Measurements from ENCODE around the gene C5orf47. TPM values are rescaled to one million over a fixed set of nuclear protein-coding genes. Genes with fewer than 3 reads are reported as not detected.

C5orf47 gene
- total RNA-seq, 2 experiments from 2014 or later: not detected

- POLR2A ChIA-PET: interaction anchor here (0.7 to 0.9 kb wide), 2 partner anchors 19 to 357 kb away, joined by 3 to 4 read pairs; partner anchors contain the start of gene BOD1
- CTCF ChIA-PET: interaction anchor here (0.7 to 3.7 kb wide), 28 partner anchors 8 to 679 kb away, joined by 3 to 115 read pairs (median 4); partner anchors contain the start of gene BOD1
- intact Hi-C loops (cut with micrococcal nuclease): loop anchor here (1.0 to 5.0 kb wide), 4 partner anchors 86 to 679 kb away; partner anchors contain the start of gene CPEB4
- Mint-ChIP-seq H3K4me3 (peak overlapping the region; percentile 68), H3K27me3 (peaks cover 4% of the 10 kb centered on the region), H3K36me3 (no peaks in the 10 kb centered on the region), H3K9me3 (no peaks in the 10 kb centered on the region), H3K4me1 (ENCODE audit: low read depth) (peaks cover 9% of the 10 kb centered on the region), H3K27ac (no peak overlapping the region)
- DNase-seq: peak; percentile 85
Measured at GRCh38 chr5:173972925-173973615, 15.9 kb upstream of the C5orf47 start.

- no peaks in the 10 kb centered on the region for H3K36me3 Mint-ChIP-seq
- peak overlapping the region; percentile 68 for H3K4me3 Mint-ChIP-seq
- POLR2A ChIA-PET: interaction anchor here (0.7 to 0.9 kb wide), 2 partner anchors 19 to 358 kb away, joined by 3 to 4 read pairs; partner anchors contain the start of gene BOD1
- CTCF ChIA-PET: interaction anchor here (0.7 to 3.7 kb wide), 28 partner anchors 8 to 679 kb away, joined by 3 to 115 read pairs (median 4); partner anchors contain the start of gene BOD1
- H3K9me3 Mint-ChIP-seq: no peaks in the 10 kb centered on the region
- peak; percentile 24 for DNase-seq
- H3K27ac Mint-ChIP-seq: no peak overlapping the region
- peaks cover 4% of the 10 kb centered on the region for H3K27me3 Mint-ChIP-seq
- intact Hi-C loops (cut with micrococcal nuclease): loop anchor here (1.0 to 5.0 kb wide), 4 partner anchors 86 to 679 kb away; partner anchors contain the start of gene CPEB4
- H3K4me1 Mint-ChIP-seq (ENCODE audit: low read depth): peaks cover 9% of the 10 kb centered on the region
Measured at GRCh38 chr5:173973616-173973969, 15.4 kb upstream of the C5orf47 start.

GRCh38 chr5:173974688-173975239, 14.2 kb upstream of the C5orf47 start:
- H3K36me3 Mint-ChIP-seq: no peaks in the 10 kb centered on the region
- H3K9me3 Mint-ChIP-seq: no peaks in the 10 kb centered on the region
- H3K27ac Mint-ChIP-seq: no peak overlapping the region
- CTCF ChIA-PET: interaction anchor here (0.6 to 3.7 kb wide), 8 partner anchors 12 to 402 kb away, joined by 3 to 115 read pairs (median 4); partner anchors contain the start of gene BOD1
- H3K4me1 Mint-ChIP-seq (ENCODE audit: low read depth): peaks cover 9% of the 10 kb centered on the region
- peaks cover 8% of the 10 kb centered on the region for H3K27me3 Mint-ChIP-seq
- no peak for DNase-seq
- POLR2A ChIA-PET: interaction anchor here (0.5 to 1.3 kb wide), 2 partner anchors 314 to 359 kb away, joined by 3 read pairs; no protein-coding TSS in a partner anchor
- intact Hi-C loops (cut with micrococcal nuclease): loop anchor here (5.0 kb wide), 1 partner anchor 87 kb away; the partner anchor contains the start of gene CPEB4
- no peak overlapping the region for H3K4me3 Mint-ChIP-seq

- Mint-ChIP-seq H3K36me3 (no peaks in the 10 kb centered on the region), H3K27me3 (peaks cover 23% of the 10 kb centered on the region), H3K27ac (no peak overlapping the region), H3K4me1 (ENCODE audit: low read depth) (no peaks in the 10 kb centered on the region), H3K9me3 (peaks cover 2% of the 10 kb centered on the region), H3K4me3 (no peak overlapping the region)
- no peak for DNase-seq
- POLR2A ChIA-PET: no interaction called here
- intact Hi-C loops (cut with micrococcal nuclease): no loop called here
- CTCF ChIA-PET: interaction anchor here (0.9 to 1.1 kb wide), 2 partner anchors 8 to 366 kb away, joined by 3 to 4 read pairs; no protein-coding TSS in a partner anchor
Measured at GRCh38 chr5:173981185-173981761, 7.7 kb upstream of the C5orf47 start.

- peaks cover 18% of the 10 kb centered on the region for H3K27me3 Mint-ChIP-seq
- ChIA-PET POLR2A (no interaction called here), CTCF (interaction anchor here (1.5 kb wide), 1 partner anchor 11 kb away, joined by 4 read pairs; no protein-coding TSS in a partner anchor)
Measured at GRCh38 chr5:173984218-173984617, 4.8 kb upstream of the C5orf47 start.

GRCh38 chr5:173989432-173990082, 587 bp downstream of the C5orf47 start:
- Mint-ChIP-seq H3K27me3 (peaks cover 5% of the 10 kb centered on the region), H3K36me3 (no peaks in the 10 kb centered on the region), H3K4me3 (no peak overlapping the region), H3K27ac (no peak overlapping the region), H3K9me3 (no peaks in the 10 kb centered on the region), H3K4me1 (ENCODE audit: low read depth) (no peaks in the 10 kb centered on the region)
- intact Hi-C loops (cut with micrococcal nuclease): no loop called here
- CTCF ChIA-PET: no interaction called here
- DNase-seq: no peak
- POLR2A ChIA-PET: no interaction called here

More at GRCh38 chr5:173984218-173984617, 4.8 kb upstream of the C5orf47 start:
- Mint-ChIP-seq H3K4me3 (no peak overlapping the region), H3K36me3 (no peaks in the 10 kb centered on the region), H3K9me3 (peaks cover 2% of the 10 kb centered on the region), H3K4me1 (ENCODE audit: low read depth) (no peaks in the 10 kb centered on the region), H3K27ac (no peak overlapping the region)
- intact Hi-C loops (cut with micrococcal nuclease): no loop called here
- DNase-seq: no peak

GRCh38 chr5:173997331-173997730, 8.4 kb downstream of the C5orf47 start:
- peaks cover 19% of the 10 kb centered on the region for H3K27me3 Mint-ChIP-seq
- no peak overlapping the region for H3K27ac Mint-ChIP-seq
- H3K36me3 Mint-ChIP-seq: no peaks in the 10 kb centered on the region
- no peaks in the 10 kb centered on the region for H3K9me3 Mint-ChIP-seq
- no peak overlapping the region for H3K4me3 Mint-ChIP-seq
- no peaks in the 10 kb centered on the region for H3K4me1 Mint-ChIP-seq (ENCODE audit: low read depth)
- intact Hi-C loops (cut with micrococcal nuclease): no loop called here
- ChIA-PET CTCF (no interaction called here), POLR2A (no interaction called here)
- no peak for DNase-seq

- no peak overlapping the region for H3K4me3 Mint-ChIP-seq
- H3K27me3 Mint-ChIP-seq: peaks cover 20% of the 10 kb centered on the region
- no peak overlapping the region for H3K27ac Mint-ChIP-seq
- H3K36me3 Mint-ChIP-seq: no peaks in the 10 kb centered on the region
- ChIA-PET CTCF (no interaction called here), POLR2A (no interaction called here)
- H3K4me1 Mint-ChIP-seq (ENCODE audit: low read depth): no peaks in the 10 kb centered on the region
- no peaks in the 10 kb centered on the region for H3K9me3 Mint-ChIP-seq
- no peak for DNase-seq
- intact Hi-C loops (cut with micrococcal nuclease): no loop called here
Measured at GRCh38 chr5:173998531-173998930, 9.6 kb downstream of the C5orf47 start.

GRCh38 chr5:174000076-174000475, 11.1 kb downstream of the C5orf47 start:
- no peaks in the 10 kb centered on the region for H3K4me1 Mint-ChIP-seq (ENCODE audit: low read depth)
- no peaks in the 10 kb centered on the region for H3K36me3 Mint-ChIP-seq
- peaks cover 18% of the 10 kb centered on the region for H3K27me3 Mint-ChIP-seq
- H3K27ac Mint-ChIP-seq: no peak overlapping the region
- ChIA-PET CTCF (no interaction called here), POLR2A (no interaction called here)
- H3K4me3 Mint-ChIP-seq: no peak overlapping the region
- DNase-seq: no peak
- H3K9me3 Mint-ChIP-seq: no peaks in the 10 kb centered on the region
- intact Hi-C loops (cut with micrococcal nuclease): no loop called here

- DNase-seq: no peak
- Mint-ChIP-seq H3K9me3 (no peaks in the 10 kb centered on the region), H3K27ac (no peak overlapping the region), H3K36me3 (no peaks in the 10 kb centered on the region), H3K27me3 (peaks cover 8% of the 10 kb centered on the region), H3K4me3 (no peak overlapping the region), H3K4me1 (ENCODE audit: low read depth) (no peaks in the 10 kb centered on the region)
- POLR2A ChIA-PET: no interaction called here
- CTCF ChIA-PET: no interaction called here
- intact Hi-C loops (cut with micrococcal nuclease): no loop called here
Measured at GRCh38 chr5:174003795-174004194, 14.8 kb downstream of the C5orf47 start.

- intact Hi-C loops (cut with micrococcal nuclease): no loop called here
- Mint-ChIP-seq H3K4me1 (ENCODE audit: low read depth) (no peaks in the 10 kb centered on the region), H3K9me3 (no peaks in the 10 kb centered on the region), H3K36me3 (no peaks in the 10 kb centered on the region), H3K27ac (no peak overlapping the region), H3K27me3 (peaks cover 6% of the 10 kb centered on the region), H3K4me3 (no peak overlapping the region)
- ChIA-PET CTCF (no interaction called here), POLR2A (no interaction called here)
- DNase-seq: no peak
Measured at GRCh38 chr5:174008922-174009321, 20.0 kb downstream of the C5orf47 start.

GRCh38 chr5:174010365-174010764, 21.4 kb downstream of the C5orf47 start:
- no peak for DNase-seq
- no peak overlapping the region for H3K27ac Mint-ChIP-seq
- H3K27me3 Mint-ChIP-seq: peaks cover 6% of the 10 kb centered on the region
- ChIA-PET CTCF (no interaction called here), POLR2A (no interaction called here)
- intact Hi-C loops (cut with micrococcal nuclease): no loop called here
- no peaks in the 10 kb centered on the region for H3K9me3 Mint-ChIP-seq
- no peak overlapping the region for H3K4me3 Mint-ChIP-seq
- no peaks in the 10 kb centered on the region for H3K4me1 Mint-ChIP-seq (ENCODE audit: low read depth)
- H3K36me3 Mint-ChIP-seq: no peaks in the 10 kb centered on the region

All from activated CD4-positive, alpha-beta memory T cell treated with anti-CD3 and anti-CD28 coated beads for 36 hours (primary cell).